Activated T-cell treated with anti-CD3 and anti-CD28 coated beads, Interleukin-2, amount 50 U/mL, for 4 hours (primary cell): Measurements from ENCODE around the gene RASGEF1C. TPM values are rescaled to one million over a fixed set of nuclear protein-coding genes. Genes with fewer than 3 reads are reported as not detected.

Experiments used
- ATAC-seq, 2 donors: fragments of 200-7000 bp; cut with Tn5 transposase; one replicate each; pipeline ENCODE4 v1.10.0; 2021
- DNase-seq: peaks from one replicate; pipeline ENCODE4 v3.0.0-alpha.2; 2020
- H3K27me3 Mint-ChIP-seq: one replicate; pipeline ENCODE4 v1.8.0; 2021; ENCODE audit warnings: low read depth, mixed read lengths
- H3K36me3 Mint-ChIP-seq: one replicate; pipeline ENCODE4 v1.8.0; 2022; ENCODE audit warnings: mixed read lengths; ENCODE audit not compliant: insufficient read depth
- H3K4me1 Mint-ChIP-seq: one replicate; pipeline ENCODE4 v1.8.0; 2021; ENCODE audit warnings: low read depth, mixed read lengths
- H3K4me3 Mint-ChIP-seq: one replicate; pipeline ENCODE4 v1.8.0; 2021; ENCODE audit warnings: mild to moderate bottlenecking, moderate library complexity, mixed read lengths
- H3K9me3 Mint-ChIP-seq: one replicate; pipeline ENCODE4 v1.8.0; 2021; ENCODE audit warnings: mixed read lengths
- total RNA-seq, 3 donors: library from RNA; stranded (reverse); gene quantifications; one replicate each; pipeline ENCODE4 v1.2.1, GENCODE V29; 2021

RASGEF1C gene
- not detected for total RNA-seq

DNA sequence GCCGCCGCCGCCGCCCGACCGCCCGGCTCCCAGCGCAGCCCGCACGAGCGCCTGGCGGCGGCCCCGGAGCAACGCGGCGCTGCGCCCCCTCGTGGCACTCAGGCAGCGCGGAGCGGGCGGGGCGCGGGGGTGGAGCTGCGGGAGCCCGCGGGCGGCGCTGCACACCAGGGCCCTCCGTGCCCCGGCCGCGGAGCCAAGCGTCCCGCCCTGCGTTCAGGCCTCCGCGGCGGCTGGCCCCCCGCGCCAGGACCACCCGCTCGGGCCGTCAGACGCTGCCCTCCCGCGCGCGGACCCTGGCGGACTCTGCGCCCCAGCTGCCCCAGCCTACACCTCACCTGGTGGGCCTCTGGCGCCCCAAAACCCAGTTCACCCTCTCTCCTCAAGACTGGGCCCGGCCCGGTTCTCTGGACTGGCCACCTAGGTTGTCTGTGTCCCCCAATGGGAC, at the start of gene RASGEF1C:
Gene RASGEF1C, minus strand, starts transcription at position 75 of the 445 bp plus-strand sequence. CDS start 71,159 bp downstream, outside the sequence.
- Mint-ChIP-seq H3K27me3 (peaks cover 49% of the 10 kb centered on the region), H3K9me3 (peaks cover 5% of the 10 kb centered on the region), H3K4me3 (peak within 1 kb of the TSS; percentile 64), H3K36me3 (no peaks in the 10 kb centered on the region), H3K4me1 (peaks cover 7% of the 10 kb centered on the region)
- peak; percentile 42 for DNase-seq
- ATAC-seq = peak; percentile 94 to 97

DNA sequence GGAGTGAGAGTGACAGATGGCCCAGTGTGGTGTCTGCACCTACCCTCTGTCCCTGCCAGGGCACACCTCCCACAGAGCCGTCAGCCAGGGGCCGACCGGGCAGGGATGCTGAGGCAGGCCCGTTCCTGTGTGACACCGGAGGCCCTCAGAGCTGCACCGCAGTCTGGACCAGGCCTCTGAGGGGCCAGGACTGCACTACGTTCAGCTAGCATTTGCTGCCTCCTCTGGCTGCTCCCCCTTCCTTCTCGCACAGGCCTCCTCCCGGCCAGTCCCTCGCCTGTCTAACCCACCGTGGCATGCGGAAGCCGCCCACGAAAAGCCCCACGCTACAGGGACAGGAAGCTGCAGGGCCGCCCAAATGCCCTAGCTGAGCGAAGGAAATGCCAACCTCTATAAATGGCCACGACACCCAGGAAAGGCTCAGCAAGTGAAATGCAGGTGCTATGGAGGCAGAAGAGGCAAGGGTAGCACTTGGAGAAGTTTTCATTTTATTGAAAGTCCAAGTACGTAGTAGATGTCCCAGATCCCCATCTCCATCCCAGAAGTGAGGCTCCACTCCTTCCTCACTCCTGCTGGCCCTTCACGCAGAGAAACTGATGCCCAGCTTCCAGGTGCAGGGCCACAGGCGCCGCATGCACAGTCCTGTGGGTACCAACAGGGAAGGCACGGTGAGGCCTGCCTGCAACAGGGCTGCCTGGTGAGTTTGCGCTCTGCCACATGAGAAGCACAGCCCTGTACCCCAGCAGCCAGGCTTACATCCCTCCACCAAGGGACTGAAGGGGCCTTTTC, 44.2 kb upstream of the RASGEF1C start:
- H3K4me1 Mint-ChIP-seq = no peaks in the 10 kb centered on the region
- no peak overlapping the region for H3K4me3 Mint-ChIP-seq
- no peak for ATAC-seq
- peaks cover 49% of the 10 kb centered on the region for H3K9me3 Mint-ChIP-seq
- H3K36me3 Mint-ChIP-seq = peaks cover 80% of the 10 kb centered on the region
- H3K27me3 Mint-ChIP-seq = no peaks in the 10 kb centered on the region
- DNase-seq = no peak

DNA sequence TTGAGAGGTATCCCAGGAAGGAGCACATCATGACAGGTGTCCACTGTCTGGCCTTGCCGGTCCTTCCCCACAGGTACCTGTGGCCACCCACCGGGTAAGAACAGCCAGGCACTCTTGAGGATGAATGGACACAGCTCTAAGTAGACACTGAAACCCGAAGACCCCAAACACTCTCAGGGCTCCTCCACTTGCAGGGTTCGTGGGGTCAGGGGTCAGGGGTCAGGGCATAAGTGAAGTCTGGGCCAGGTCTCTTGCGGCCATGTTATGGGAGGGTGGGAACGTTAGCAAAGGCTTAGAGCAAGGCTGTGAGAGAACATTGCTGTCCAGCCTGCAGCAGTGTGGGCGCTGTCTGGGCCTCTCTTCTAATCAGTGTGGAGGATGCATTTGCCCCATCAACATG, 42.9 kb upstream of the RASGEF1C start:
- peaks cover 79% of the 10 kb centered on the region for H3K36me3 Mint-ChIP-seq
- no peaks in the 10 kb centered on the region for H3K4me1 Mint-ChIP-seq
- H3K4me3 Mint-ChIP-seq = no peak overlapping the region
- DNase-seq = no peak
- no peak for ATAC-seq
- H3K27me3 Mint-ChIP-seq = no peaks in the 10 kb centered on the region
- peaks cover 47% of the 10 kb centered on the region for H3K9me3 Mint-ChIP-seq

DNA sequence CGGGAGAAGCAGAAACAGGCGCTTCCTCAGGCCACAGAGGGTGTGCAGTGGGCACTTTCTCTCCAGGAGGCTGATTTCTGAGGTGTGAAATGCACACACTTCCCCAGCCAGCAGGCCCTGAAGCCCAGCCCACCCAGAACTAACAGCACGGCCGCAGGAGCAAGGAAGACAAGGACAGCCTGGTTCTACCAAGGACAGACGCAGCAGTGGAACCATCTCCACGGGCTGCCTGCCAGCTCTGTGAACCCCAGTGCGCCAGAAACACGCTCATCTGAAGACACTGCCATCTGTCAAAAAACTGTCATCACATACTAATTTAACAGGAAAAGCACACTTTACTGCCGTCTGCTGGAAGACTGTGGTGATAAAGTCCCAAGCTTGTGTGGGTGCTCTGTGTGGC, 42.1 kb upstream of the RASGEF1C start:
- DNase-seq (no peak), ATAC-seq (no peak)
- H3K9me3 Mint-ChIP-seq = peaks cover 50% of the 10 kb centered on the region
- peaks cover 84% of the 10 kb centered on the region for H3K36me3 Mint-ChIP-seq
- H3K27me3 Mint-ChIP-seq = no peaks in the 10 kb centered on the region
- H3K4me3 Mint-ChIP-seq = no peak overlapping the region
- no peaks in the 10 kb centered on the region for H3K4me1 Mint-ChIP-seq

DNA sequence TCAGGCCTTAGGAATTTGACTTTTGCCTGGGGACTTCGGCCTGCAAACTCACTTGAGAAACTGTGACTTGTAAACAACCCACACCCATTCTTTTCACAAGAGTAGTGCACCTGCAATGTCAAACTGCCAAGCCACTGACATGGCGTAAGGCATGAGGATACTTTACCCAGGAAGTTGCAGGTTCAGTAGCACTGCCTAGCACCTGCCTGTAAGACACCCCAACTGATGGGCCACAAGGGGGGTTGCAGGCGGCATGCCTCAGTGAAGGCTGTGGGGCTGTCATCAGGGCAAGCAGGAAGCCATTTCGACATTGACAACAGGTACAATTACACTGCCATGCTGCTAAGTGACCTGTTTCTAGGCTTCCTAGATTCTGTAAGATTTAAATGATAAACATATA, 41.3 kb upstream of the RASGEF1C start:
- H3K4me3 Mint-ChIP-seq = no peak overlapping the region

DNA sequence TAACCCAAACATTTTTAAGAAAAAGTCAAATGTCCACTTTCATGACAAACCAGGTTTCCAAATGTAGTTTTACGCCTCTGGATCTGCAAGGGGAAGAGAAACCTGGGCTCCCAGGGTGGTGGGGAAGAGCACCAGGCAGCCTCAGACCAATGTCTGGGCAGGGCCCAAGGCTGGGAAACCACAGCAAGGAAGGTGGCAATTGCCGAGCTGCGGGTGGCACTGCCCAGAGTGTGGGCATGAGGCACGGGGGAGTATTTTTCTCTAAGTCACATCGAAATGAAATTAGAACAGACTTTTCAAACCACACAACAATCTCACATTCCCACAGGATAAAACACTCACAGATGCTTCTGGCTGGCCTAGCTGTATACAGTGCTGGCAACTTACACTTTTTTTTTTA, 32.6 kb upstream of the RASGEF1C start:
- Mint-ChIP-seq H3K4me3 (no peak overlapping the region), H3K27me3 (no peaks in the 10 kb centered on the region), H3K36me3 (peaks cover 82% of the 10 kb centered on the region), H3K4me1 (no peaks in the 10 kb centered on the region), H3K9me3 (peaks cover 28% of the 10 kb centered on the region)
- no peak for ATAC-seq
- no peak for DNase-seq

More for the DNA sequence above, 41.3 kb upstream of the RASGEF1C start:
- peaks cover 79% of the 10 kb centered on the region for H3K36me3 Mint-ChIP-seq
- DNase-seq (no peak), ATAC-seq (no peak)
- H3K27me3 Mint-ChIP-seq = no peaks in the 10 kb centered on the region
- no peaks in the 10 kb centered on the region for H3K4me1 Mint-ChIP-seq
- peaks cover 47% of the 10 kb centered on the region for H3K9me3 Mint-ChIP-seq

DNA sequence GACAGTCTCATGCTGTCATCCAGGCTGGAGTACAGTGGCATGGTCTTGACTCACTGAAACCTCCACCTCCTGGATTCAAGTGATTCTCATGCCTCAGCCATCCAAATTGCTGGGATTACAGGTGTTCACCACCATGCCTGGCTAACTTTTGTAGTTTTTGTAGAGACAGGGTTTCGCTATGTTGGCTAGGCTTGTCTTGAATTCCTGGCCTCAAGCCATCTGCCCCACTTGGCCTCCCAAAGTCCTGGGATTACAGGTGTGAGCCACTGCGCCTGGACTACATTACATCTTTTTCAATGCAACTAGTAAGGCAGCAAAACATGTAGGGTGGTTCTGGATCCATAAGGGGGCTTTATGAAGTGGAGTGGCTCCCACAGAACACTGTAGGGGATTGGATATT, 29.6 kb upstream of the RASGEF1C start:
- DNase-seq = no peak
- no peak for ATAC-seq
- H3K4me1 Mint-ChIP-seq = no peaks in the 10 kb centered on the region
- H3K4me3 Mint-ChIP-seq = no peak overlapping the region
- H3K27me3 Mint-ChIP-seq = no peaks in the 10 kb centered on the region
- H3K9me3 Mint-ChIP-seq = peaks cover 25% of the 10 kb centered on the region
- peaks cover 92% of the 10 kb centered on the region for H3K36me3 Mint-ChIP-seq

DNA sequence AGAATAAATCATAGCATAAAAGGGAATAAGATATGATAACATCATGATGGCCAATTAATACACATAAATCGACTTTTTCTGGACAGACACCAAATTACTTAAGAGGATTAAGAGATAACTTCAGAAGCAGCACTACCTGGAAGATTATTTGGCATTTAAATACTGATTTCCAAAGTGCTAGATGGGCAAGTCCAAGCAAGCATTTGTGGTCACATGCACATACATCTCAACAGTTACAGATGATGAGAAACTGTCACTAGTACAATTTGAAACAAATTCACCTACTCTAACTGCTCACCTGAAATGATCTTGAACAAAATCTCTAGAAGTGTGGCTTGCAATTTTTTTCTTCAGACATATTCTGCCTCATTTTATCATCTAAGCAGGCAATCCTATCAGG, 26.8 kb upstream of the RASGEF1C start:
- Mint-ChIP-seq H3K4me1 (no peaks in the 10 kb centered on the region), H3K36me3 (peaks cover 81% of the 10 kb centered on the region), H3K9me3 (peaks cover 23% of the 10 kb centered on the region), H3K4me3 (no peak overlapping the region), H3K27me3 (no peaks in the 10 kb centered on the region)
- no peak for DNase-seq
- ATAC-seq = no peak

DNA sequence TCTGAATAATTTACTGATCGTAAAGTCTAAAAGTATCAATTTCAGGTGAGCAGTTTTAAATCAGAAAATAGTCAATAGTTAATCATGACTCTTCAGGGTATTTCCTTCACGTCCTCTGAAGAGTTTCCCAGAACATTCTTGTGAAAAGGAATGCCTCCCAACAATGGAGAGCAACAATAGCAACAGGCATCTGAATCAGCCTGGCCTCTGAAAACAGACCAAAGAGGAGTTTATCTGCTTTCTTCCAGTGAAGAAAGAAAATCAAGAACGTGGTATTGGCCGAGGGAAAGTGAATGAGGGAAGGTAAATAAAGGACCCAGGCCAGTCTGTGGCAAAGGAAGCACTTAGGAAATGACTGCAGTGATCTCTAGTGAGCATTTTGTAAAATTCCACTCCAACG, 26.1 kb upstream of the RASGEF1C start:
- Mint-ChIP-seq H3K36me3 (peaks cover 79% of the 10 kb centered on the region), H3K27me3 (no peaks in the 10 kb centered on the region), H3K4me3 (no peak overlapping the region), H3K9me3 (peaks cover 19% of the 10 kb centered on the region), H3K4me1 (no peaks in the 10 kb centered on the region)
- ATAC-seq (no peak), DNase-seq (no peak)

DNA sequence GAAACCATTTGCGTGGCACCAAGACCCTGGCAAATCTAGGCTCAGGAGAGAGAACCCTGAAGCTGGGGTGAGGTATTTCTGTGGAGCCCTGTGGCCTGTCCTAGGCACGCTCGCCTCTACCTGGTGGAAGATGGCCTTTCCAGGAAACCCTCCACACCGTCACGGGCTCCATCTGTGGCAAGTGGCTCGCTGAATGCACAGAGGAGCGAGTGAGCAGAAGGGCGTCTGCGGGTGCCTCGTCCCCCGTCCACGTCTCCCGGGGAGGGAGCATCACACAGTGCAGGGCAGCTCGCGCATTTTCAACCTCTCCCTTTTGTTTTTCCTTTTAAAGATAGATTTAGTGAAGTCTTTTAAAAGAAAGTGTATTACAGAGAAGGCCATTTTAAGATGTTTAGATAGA, 25.3 kb upstream of the RASGEF1C start:
- Mint-ChIP-seq H3K9me3 (peaks cover 18% of the 10 kb centered on the region), H3K36me3 (peaks cover 76% of the 10 kb centered on the region), H3K27me3 (no peaks in the 10 kb centered on the region), H3K4me1 (no peaks in the 10 kb centered on the region), H3K4me3 (no peak overlapping the region)
- DNase-seq = no peak
- no peak for ATAC-seq

DNA sequence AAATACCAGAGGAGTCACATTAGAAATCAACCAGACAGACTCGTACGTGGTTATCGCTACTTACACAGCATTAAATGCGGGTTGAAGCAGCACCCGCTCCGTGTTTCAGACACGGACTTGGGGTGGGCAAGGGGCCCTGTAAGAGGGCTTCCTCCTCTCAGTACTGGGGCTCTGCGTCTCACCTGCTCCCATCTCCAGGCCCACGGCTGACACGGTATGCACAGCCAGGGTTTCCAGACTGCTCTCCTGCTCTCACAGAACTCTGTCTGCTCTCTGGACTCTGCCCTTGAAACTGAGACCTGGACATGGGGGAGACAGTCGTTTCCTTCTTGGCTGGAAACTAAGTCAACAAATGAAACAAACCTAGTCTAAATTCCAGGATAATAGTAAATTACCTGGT, 24.7 kb upstream of the RASGEF1C start:
- peaks cover 18% of the 10 kb centered on the region for H3K9me3 Mint-ChIP-seq
- no peaks in the 10 kb centered on the region for H3K27me3 Mint-ChIP-seq
- DNase-seq (no peak), ATAC-seq (no peak)
- no peak overlapping the region for H3K4me3 Mint-ChIP-seq
- peaks cover 72% of the 10 kb centered on the region for H3K36me3 Mint-ChIP-seq
- no peaks in the 10 kb centered on the region for H3K4me1 Mint-ChIP-seq

DNA sequence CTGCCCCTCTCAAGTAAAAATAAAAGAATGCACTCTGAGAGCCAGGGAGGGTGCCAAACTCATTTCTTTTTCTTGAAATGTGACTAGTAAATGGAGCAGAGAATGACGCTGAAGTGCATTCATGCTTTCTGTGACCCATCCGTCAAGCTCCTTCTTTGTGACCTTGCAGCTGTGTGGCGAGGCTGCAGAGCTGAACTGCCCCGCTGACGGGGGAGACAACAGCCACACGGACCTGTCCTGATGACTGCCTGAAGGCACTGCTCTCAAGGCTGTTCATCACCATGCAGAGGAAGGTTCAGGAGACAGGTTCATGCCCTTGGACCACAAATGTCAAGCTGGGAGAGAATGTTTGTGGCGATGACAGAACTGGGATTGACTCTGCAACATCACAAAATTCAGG, 21.0 kb upstream of the RASGEF1C start:
- ATAC-seq (no peak), DNase-seq (no peak)
- Mint-ChIP-seq H3K4me3 (no peak overlapping the region), H3K4me1 (no peaks in the 10 kb centered on the region), H3K36me3 (peaks cover 45% of the 10 kb centered on the region), H3K27me3 (no peaks in the 10 kb centered on the region), H3K9me3 (peaks cover 42% of the 10 kb centered on the region)

DNA sequence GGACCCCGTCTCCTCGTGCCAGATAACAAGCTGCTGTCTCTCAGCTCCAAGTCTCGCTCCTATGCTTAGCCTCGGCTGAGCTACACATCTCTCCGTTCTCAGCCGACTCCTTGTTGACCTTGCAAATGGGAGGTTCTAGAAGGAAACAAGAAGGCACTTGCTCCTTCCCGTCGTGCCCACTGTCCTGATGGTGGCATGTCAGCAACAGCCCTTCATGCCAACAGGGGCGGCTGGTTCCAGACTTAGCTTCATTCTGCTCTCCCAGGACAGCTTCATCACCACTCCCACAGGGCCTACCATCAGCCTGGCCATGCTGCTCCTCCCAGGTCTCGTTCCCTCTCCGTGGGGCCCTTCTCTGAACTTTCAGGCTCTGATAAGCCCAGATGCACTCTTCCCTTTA, 13.0 kb upstream of the RASGEF1C start:
- ATAC-seq = no peak
- Mint-ChIP-seq H3K27me3 (no peaks in the 10 kb centered on the region), H3K4me3 (no peak overlapping the region), H3K4me1 (no peaks in the 10 kb centered on the region), H3K36me3 (peaks cover 14% of the 10 kb centered on the region), H3K9me3 (peaks cover 67% of the 10 kb centered on the region)
- no peak for DNase-seq

DNA sequence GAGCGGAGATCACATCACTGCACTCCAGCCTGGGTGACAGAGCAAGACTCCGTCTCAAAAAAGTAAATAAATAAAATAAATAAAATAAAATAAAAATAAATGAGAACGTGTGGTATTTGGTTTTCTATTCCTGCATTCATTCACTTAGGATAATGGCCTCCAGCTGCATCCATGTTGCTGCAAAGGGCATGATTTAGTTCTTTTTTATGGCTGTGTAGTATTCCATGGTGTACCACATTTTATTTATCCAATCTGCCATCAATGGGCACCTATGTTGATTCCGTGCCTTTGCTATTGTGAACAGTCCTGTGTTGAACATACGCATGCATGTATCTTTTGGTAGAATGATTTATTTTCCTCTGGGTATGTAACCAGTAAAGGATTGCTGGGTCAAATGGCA, 8.8 kb upstream of the RASGEF1C start:
- Mint-ChIP-seq H3K36me3 (peaks cover 3% of the 10 kb centered on the region), H3K9me3 (peaks cover 50% of the 10 kb centered on the region), H3K4me1 (no peaks in the 10 kb centered on the region), H3K27me3 (peaks cover 4% of the 10 kb centered on the region), H3K4me3 (no peak overlapping the region)
- no peak for DNase-seq
- no peak for ATAC-seq

DNA sequence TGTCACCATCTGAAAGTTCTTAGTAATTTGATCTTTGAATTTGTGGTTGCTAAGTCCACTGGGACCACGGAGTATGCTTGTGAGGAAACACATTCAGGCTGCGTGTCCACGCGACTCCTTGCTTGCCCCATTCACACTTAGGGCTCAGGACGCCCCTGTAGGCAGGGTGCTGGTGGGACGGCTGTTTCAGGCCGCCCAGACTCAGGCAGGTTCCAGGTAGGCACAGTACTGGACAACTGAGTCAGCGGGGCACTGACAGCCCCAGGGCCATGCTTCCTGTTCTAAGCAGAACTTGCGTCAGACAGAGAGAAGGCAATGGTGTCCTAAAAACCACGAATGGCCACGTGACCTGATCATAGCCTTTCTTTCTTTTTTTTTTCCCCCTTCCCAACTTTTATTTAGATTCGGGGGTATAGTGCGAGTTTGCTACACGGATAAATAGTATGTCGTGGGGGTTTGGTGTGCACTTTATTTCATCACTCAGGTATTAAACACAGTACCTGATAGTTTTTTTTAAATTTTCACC, 7.7 kb upstream of the RASGEF1C start:
- H3K36me3 Mint-ChIP-seq = peaks cover 3% of the 10 kb centered on the region
- no peaks in the 10 kb centered on the region for H3K4me1 Mint-ChIP-seq
- peaks cover 8% of the 10 kb centered on the region for H3K27me3 Mint-ChIP-seq
- DNase-seq (no peak), ATAC-seq (no peak)
- H3K9me3 Mint-ChIP-seq = peaks cover 41% of the 10 kb centered on the region
- H3K4me3 Mint-ChIP-seq = no peak overlapping the region
